Anterior cingulate cortex (tissue), 58 donors: Measurements from ENCODE around the gene FKTN.
A peak's percentile ranks its signal among the peaks of the same experiment; 100 is the strongest.

Source experiments
- DNase-seq, 58 donors: peaks; one replicate each; lab custom pipeline; 2025; lab: John Stamatoyannopoulos, UW

FKTN gene

GRCh38 chr9:105625088-105625487 is 67.2 kb downstream of the FKTN start:
- no peak for DNase-seq

- DNase-seq = no peak
Measured at GRCh38 chr9:105632807-105633206, 74.9 kb downstream of the FKTN start.

GRCh38 chr9:105633411-105633810 is 75.5 kb downstream of the FKTN start:
- no peak for DNase-seq

- DNase-seq = no peak
Measured at GRCh38 chr9:105636331-105636730, 78.4 kb downstream of the FKTN start.

GRCh38 chr9:105637787-105638395 is 80.0 kb downstream of the FKTN start:
- no peak for DNase-seq

GRCh38 chr9:105639936-105640335 is 82.0 kb downstream of the FKTN start:
- DNase-seq = no peak

- DNase-seq = no peak
Measured at GRCh38 chr9:105643795-105644194, 85.9 kb downstream of the FKTN start.

- no peak for DNase-seq
Measured at GRCh38 chr9:105646879-105647594, 89.1 kb downstream of the FKTN start.

- DNase-seq = no peak
Measured at GRCh38 chr9:105647595-105648349, 89.8 kb downstream of the FKTN start.

- no peak for DNase-seq
Measured at GRCh38 chr9:105651806-105652205, 93.9 kb downstream of the FKTN start.

GRCh38 chr9:105656131-105656921 is 98.4 kb downstream of the FKTN start:
- peak in 5 of 58 donors; percentile 2 to 21 (median 7) for DNase-seq

- DNase-seq = no peak
Measured at GRCh38 chr9:105658351-105658750, 100.4 kb downstream of the FKTN start.

- DNase-seq = peak in 16 of 58 donors; percentile 1 to 42 (median 16)
Measured at GRCh38 chr9:105661011-105661410, 103.1 kb downstream of the FKTN start.

GRCh38 chr9:105662184-105663104 is 104.5 kb downstream of the FKTN start, which contains the start of gene TAL2:
TAL2 (plus strand) TSS chr9:105662457; CDS start chr9:105662497, 40 bp downstream.
- DNase-seq = no peak

GRCh38 chr9:105663914-105664313 is 106.0 kb downstream of the FKTN start:
- DNase-seq = no peak

- no peak for DNase-seq
Measured at GRCh38 chr9:105667867-105668266, 109.9 kb downstream of the FKTN start.

GRCh38 chr9:105670315-105670714 is 112.4 kb downstream of the FKTN start:
- DNase-seq = no peak

- no peak for DNase-seq
Measured at GRCh38 chr9:105670775-105671174, 112.8 kb downstream of the FKTN start.

- DNase-seq = no peak
Measured at GRCh38 chr9:105672711-105673234, 114.8 kb downstream of the FKTN start.
